Pons (tissue), 1 donor: ENCODE results near the gene PPP1R36.
"Not testable (repeated sequence)": the region's sequence is repeated elsewhere in the genome, so short reads cannot be mapped to it uniquely, and the experiment has no call there.

Experiments
- DNase-seq: peaks from one replicate; pipeline ENCODE4 v3.0.0-alpha.2; 2016; ENCODE audit warnings: low spot score

Gene PPP1R36

GRCh38 chr14:64566651-64567122, 16.9 kb downstream of the PPP1R36 start:
- DNase-seq: no peak

DNA sequence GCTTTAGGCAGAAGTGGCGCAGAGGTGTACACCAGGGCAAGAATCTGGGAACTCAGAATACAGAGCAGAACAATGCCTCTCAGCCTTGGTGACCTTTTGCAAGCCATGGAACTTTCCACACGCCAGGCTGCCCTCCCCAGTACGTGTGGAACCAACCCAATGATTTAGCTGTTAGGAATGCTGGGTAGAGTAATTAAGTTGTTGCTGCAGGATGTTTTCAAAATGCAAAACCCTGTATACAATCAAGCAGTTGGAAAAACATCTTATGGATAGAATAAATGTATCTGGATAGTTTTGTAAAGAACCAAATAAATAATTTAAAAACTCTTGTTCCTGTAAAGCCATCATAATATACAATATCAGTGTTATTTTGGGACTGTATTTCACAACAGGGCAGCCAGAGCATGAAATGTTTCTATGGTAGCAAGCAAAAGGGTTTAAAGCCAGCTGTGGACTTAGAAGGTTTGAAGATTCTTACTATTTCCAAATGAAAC, 19.4 kb downstream of the PPP1R36 start:
- DNase-seq: peak; percentile 80

DNA sequence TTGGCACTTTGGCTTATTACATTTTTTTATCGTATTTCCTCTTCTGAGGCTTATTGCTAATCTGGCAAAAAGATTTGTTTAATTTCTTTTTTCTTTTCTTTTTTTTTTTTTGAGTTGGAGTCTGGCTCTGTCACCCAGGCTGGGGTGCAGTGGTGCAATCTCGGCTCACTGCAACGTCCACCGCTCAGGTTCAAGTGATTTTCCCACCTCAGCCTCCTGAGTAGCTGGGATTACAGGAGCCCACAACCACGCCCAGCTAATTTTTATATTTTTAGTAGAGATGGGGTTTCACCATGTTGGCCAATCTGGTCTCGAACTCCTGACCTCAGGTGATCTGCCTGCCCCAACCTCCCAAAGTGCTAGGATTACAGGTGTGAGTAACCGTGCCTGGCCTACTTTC, 19.9 kb downstream of the PPP1R36 start:
- DNase-seq: not testable (repeated sequence)

GRCh38 chr14:64572386-64573104, 22.8 kb downstream of the PPP1R36 start:
- DNase-seq: no peak

- peak; percentile 99 for DNase-seq
Observed at GRCh38 chr14:64573109-64573508, 23.3 kb downstream of the PPP1R36 start.

DNA sequence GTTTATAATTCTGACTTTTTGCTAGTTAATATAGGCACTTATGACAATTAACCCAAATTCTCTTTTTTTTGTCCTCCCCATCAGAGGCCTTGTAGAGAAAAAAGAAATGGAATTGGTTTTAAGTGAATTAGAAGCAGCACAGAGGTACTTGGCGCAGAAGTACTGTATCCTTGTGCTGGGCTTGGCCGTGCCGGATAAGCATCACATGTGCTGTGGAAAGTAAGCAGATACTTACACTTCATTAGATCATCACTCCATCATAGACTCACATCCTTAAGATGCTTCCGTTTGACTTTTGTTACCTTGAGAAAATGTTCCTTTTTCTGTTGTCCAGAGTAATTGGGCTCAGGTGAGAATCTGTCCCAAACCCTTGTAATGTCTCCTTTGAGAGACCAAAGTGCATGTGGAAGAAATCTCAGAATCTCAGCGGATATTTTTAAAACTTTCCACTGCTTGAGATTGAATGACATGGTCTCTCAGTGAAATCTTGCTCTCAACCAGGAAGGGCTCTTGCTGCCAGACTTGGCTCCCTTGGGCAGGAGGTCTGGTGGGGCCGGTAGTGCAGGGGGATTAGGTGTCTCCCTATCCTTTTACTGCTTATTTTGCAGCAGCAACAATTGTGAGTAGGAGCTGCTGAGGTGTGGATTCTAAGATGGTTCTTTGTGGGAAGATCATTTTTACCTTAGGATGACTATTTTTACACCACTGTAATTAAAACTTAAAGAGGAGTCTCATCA, 24.8 kb downstream of the PPP1R36 start:
- no peak for DNase-seq

- no peak for DNase-seq
Observed at GRCh38 chr14:64577211-64577610, 27.4 kb downstream of the PPP1R36 start.

- DNase-seq: no peak
Observed at GRCh38 chr14:64580467-64580866, 30.7 kb downstream of the PPP1R36 start.

- no peak for DNase-seq
Observed at GRCh38 chr14:64581363-64581762, 31.6 kb downstream of the PPP1R36 start.

DNA sequence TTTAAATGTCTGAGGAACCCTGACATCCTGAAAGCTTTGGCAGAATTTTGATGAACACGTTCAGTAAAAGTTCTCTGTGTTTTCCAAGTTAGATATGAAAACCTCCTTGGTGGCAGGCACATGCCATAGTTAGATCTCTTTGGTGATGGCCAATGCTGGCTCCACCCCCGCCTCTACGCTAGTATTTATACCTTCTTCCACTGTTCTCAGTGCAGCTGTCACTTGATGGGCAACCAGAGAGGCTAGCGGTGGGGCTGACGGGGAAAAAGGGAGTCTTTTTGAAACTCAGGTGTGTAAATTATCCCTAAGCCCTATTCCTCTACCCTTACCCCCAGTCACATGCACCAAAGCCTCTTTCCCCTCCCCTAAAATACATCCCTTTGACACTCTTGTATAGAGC, 32.1 kb downstream of the PPP1R36 start:
- no peak for DNase-seq

DNA sequence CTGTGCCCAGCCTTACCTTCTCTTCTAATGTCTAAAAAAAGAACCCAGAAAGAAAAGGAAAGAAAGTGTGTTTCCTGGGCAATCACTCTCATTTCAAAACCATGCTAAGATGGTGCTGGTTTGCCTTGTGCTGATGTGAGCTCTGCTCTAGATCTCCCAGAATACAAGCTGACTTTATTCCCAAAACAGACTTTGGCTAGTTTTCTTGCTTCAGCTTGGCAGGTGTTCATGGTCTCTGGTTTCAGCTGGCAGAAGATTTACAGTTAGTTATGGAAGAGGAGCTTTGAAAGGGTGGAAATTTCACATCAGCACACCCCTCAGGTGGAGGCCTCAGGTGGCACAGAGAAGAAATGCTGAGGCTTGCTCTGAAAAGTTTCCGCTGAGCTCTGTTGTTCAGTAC, 34.4 kb downstream of the PPP1R36 start:
- DNase-seq: no peak

- no peak for DNase-seq
Observed at GRCh38 chr14:64591809-64592208, 42.0 kb downstream of the PPP1R36 start.

DNA sequence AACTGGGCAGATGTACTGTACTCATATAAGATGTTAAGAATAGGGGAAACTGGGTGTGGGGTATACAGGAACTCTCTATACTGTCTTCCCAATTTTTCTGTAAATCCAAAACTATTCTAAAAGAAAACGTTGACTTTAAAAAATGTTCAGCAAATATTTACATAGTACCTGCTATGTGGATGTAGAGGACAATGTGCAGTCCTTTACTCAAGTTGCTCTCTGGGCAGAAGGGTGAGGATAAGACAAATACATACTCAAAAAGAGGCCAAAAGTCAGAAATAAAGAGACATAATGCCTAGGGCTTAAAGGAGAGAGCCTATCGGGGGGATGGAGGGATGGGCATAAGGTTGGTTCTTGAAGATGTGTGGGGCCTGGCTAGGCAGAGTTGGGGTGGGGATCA, 44.7 kb downstream of the PPP1R36 start:
- no peak for DNase-seq

GRCh38 chr14:64598404-64598803, 48.6 kb downstream of the PPP1R36 start:
- no peak for DNase-seq

- no peak for DNase-seq
Observed at GRCh38 chr14:64601571-64601970, 51.8 kb downstream of the PPP1R36 start.

DNA sequence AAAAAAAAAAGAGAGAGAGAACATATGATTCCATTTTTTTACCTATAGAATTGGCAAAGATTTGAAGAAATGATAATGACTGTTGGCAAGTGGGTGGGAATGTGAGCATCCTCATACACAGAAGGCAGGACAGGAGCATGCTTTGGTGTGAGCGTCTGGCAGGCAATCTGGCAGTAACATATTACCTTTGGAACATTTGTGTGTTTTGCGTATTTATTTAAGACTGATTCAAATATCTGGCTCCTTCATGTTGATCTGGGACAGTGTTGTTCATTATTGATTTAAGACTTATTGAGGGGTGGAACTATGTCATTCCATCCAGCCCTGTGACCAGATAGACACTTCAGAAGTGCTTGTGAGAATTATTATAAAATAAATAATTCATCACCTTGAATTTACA, 53.1 kb downstream of the PPP1R36 start:
- DNase-seq: no peak

DNA sequence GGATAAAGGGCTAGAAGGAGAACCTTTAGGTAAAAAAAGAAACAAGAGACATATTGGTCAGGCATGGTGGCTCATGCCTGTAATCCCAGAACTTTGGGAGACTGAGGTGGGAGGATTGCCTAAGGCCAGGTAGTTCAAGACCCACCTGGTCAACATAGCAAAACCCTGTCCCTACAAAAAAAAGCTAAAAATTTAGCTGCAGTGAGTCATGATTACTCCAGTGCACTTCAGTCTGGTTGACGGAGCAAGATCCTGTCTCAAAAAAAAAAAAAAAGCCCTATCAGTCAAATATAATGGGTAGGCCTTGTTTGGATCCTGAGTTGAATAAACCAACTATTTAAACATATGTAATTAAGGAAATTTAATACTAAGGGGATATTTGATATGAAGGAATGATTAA, 54.2 kb downstream of the PPP1R36 start:
- DNase-seq: no peak

DNA sequence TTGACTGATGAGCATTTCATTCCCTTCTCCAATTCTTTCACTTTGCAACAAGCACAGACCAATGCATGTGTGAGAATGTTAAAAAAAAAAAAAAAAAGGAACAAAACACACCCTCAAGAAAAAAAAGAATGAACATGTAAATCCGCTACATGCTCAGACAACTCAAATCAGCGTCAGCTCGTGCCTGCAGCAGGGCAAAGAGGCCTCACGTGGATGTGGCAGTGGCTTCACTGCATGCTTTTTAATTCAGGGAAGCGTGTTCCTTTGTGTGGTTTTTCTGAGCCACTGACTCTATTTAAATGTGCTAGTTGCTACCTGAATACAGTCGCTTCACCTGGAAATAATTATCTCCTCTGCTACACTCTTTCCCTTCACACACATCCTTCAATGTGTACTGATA, 55.1 kb downstream of the PPP1R36 start:
- DNase-seq: no peak

DNA sequence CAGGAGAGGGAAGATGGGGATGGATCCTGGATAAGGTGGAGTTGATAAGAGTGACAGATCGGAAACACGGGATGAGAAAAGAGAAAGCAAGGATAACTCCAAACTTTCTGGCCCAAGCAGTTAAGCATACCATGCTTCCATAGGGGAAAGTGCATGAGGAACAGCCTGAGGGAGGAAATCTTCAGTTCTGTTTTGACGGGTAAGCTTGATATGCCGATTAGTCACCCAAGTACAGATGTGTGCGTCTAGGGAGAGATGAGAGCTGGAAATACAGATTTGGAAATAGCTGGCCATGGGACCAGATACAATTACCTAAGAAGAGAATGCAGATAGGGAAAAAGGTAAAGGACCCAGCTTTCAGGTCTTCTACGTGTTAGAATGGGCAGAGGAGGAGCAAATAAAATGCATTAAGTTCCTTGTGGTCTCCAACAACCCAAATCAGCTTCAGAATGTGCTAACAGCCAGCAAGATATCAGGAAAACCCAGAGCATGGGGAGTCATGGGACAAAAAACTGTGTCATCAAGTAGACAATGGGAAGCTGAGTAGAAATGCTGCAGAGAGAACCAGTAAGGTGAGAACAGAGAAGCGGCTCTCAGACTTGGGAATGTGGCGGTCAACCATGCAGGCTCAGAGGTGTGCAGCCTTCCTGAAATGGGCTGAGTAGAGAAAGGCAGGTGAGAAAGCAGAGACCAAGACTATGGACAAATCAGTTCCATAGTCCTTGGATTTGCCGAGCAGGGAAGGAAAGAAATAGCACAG, 56.3 kb downstream of the PPP1R36 start:
- DNase-seq: no peak

- no peak for DNase-seq
Observed at GRCh38 chr14:64610049-64610746, 60.4 kb downstream of the PPP1R36 start.

DNA sequence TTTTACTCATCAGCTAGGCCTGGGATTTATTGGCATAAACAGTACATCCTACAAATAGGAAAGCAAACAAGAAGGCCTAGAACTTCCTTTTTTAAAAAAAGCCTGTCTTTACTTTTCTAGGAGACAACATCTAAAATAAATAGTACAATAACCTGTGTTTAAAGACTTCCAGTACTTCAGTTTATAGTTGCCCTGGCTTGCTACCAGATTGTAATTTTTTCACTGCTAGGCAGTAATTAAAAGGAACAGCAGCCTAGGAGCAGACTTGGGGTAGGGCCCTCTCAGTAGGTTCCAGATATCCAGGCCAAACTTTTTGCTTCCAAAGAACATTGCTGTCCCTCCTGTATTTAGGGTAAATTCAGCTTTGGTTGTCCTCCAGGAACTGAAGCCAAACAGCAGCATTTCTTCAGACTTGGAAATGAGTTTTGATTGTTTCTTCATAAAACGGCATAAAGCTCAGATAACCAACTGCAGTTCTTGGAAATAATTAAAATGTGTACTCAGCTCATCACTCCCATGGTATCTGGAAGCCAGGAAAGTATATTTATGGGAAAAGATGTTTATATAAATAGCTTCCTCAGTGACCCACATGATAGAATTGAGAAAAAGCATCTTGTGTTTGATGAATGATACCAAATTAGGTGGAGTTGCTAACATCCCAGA, 61.7 kb downstream of the PPP1R36 start:
- DNase-seq: peak; percentile 27

- DNase-seq: no peak
Observed at GRCh38 chr14:64612021-64612380, 62.2 kb downstream of the PPP1R36 start.
